ENCODE results near the gene SP6. TPM values are rescaled to one million over a fixed set of nuclear protein-coding genes. Genes with fewer than 3 reads are reported as not detected.

SP6 gene
- total and polyA plus RNA-seq, 2 of the 8 experiments (the other 6 are each of a cell fraction or from before 2014, with no cell fraction given) = 1.2 to 1.5 TPM

- TF ChIP-seq SAP30 (IDR thresholded peaks at IDR 0.05; ENCODE audit: insufficient read depth, insufficient replicate concordance, low read length) (no peak), MAFK (IDR thresholded peaks at IDR 0.05; ENCODE audit: low read depth, low read length) (no peak), E2F6 (IDR thresholded peaks at IDR 0.05) (no peak), POLR2AphosphoS5 (IDR thresholded peaks at IDR 0.05; ENCODE audit: low read depth, low read length) (no peak), BRCA1 (IDR thresholded peaks at IDR 0.05; ENCODE audit: low read depth, low read length) (no peak), PHF8 (conservative IDR thresholded peaks at IDR 0.05; ENCODE audit: low read depth, low read length) (no peak), TCF12 (IDR thresholded peaks at IDR 0.05; ENCODE audit: low read depth, low read length) (no peak)
Observed at GRCh38 chr17:47866941-47867340, 16.0 kb upstream of the SP6 start (continued).

Data from H1 (cell line).